Psoas muscle (tissue), 8 donors: ENCODE measurements around the gene EFEMP2. TPM values are rescaled to one million over a fixed set of nuclear protein-coding genes. Genes with fewer than 3 reads are reported as not detected.

Experiments
- ATAC-seq, 4 donors: fragments of 200-7000 bp; cut with Tn5 transposase; one replicate each; pipeline ENCODE4 v1.9.1; 2020; ENCODE audit warnings: moderate library complexity in 3 of 4, mild to moderate bottlenecking in 2 of 4
- DNase-seq, 2 donors: peaks; one replicate each; pipeline ENCODE4 v3.0.0-alpha.2; 2020
- H3K27ac ChIP-seq: fragments of 200-600 bp; one replicate; pipeline ENCODE4 v1.8.0; 2022
- H3K27me3 ChIP-seq, 3 donors: fragments of 200-600 bp in 1 of 3; one replicate each; pipeline versions ENCODE4 v1.6.1 to v1.8.0; 2013 to 2022; ENCODE audit warnings: low read length in 2 of 3, mild to moderate bottlenecking in 2 of 3, moderate library complexity in 1 of 3; ENCODE audit not compliant: insufficient read depth in 3 of 3
- H3K36me3 ChIP-seq, 2 donors: fragments of 200-600 bp in 1 of 2; one replicate each; pipeline versions ENCODE4 v1.6.1 to v1.8.0; 2013 to 2022; ENCODE audit warnings: low read depth in 1 of 2, mild to moderate bottlenecking in 1 of 2, moderate library complexity in 1 of 2; ENCODE audit not compliant: insufficient read depth in 1 of 2
- H3K4me1 ChIP-seq: fragments of 200-600 bp; one replicate; pipeline ENCODE4 v1.8.0; 2022
- H3K4me3 ChIP-seq: fragments of 200-600 bp; one replicate; pipeline ENCODE4 v1.8.0; 2022; ENCODE audit warnings: mild to moderate bottlenecking
- H3K9me3 ChIP-seq: fragments of 200-600 bp; one replicate; pipeline ENCODE4 v1.8.0; 2022
- CTCF ChIP-seq: fragments of 200-600 bp; IDR thresholded peaks from one replicate; pipeline ENCODE4 v1.8.0; 2022; ENCODE audit warnings: antibody characterized with exemption
- WGBS, 3 donors: extraction: QIAGEN DNeasy Blood & Tissue Kit; methylation state at CpG; one replicate each; pipeline versions ENCODE4 v1.1.6 to v1.1.7; 2013; 5-methylcytosine and 5-hydroxymethylcytosine counted together
- intact Hi-C, 2 donors: fragments of 100-400 bp; cut with DNase I; formaldehyde crosslinking; loops; one replicate each; pipeline versions ENCODE4 v1.11.0 to v1.14.2; 2022
- long read RNA-seq, 2 donors: library from polyadenylated mRNA; unstranded; transcript quantifications; one replicate each; pipeline ENCODE4 v2.0.0, GENCODE V29; 2021
- polyA plus RNA-seq, 3 donors: library from polyadenylated mRNA; stranded (reverse); fragments of 200-250 nt; gene quantifications; one replicate each; pipeline ENCODE4 v1.2.3, GENCODE V29; 2013
- total RNA-seq, 4 donors: library from RNA; stranded (reverse); fragmentation: NEBNext Ultra II Directional in 2 of 4; extraction: Animal tissue kit (Norgen Biotek cat#: 25700) in 2 of 4; gene quantifications; one replicate each; pipeline versions ENCODE4 v1.2.1 to v1.2.4, GENCODE V29; 2021 to 2023
- donor health status: healthy with polysubstance abuse.
- donor health status: DM: no; HTN: no; CAD: no; lungs with moderate emphysema.
- donor health status: Bipolar disorder and iron deficiency.
- donor health status: healthy.
- donor health status: DM: yes; HTN: yes; CAD: no.
- donor health status: DM: no; HTN: no; CAD: no.
- donor health status: DM: no; HTN: no; CAD: no.
- donor health status: DM: yes; HTN: yes; CAD: no.

EFEMP2 gene
- total RNA-seq = 10 to 100 TPM; 20.8 to 46.6 (median 31.3) TPM
- polyA plus RNA-seq = 10 to 100 TPM; 14.8 to 20.8 (median 18.5) TPM
- long read RNA-seq, donor 1, transcript EFEMP2-201 (11 exons, 2,034 nt) = major isoform, 18 of 44 reads
- long read RNA-seq, donor 1, partial matches to known transcripts = 12 of 44 reads
- long read RNA-seq, donor 1, other reads (novel, unspliced or antisense) = 10 of 44 reads
- long read RNA-seq, donor 2, transcript EFEMP2-201 (11 exons, 2,034 nt) = major isoform, 28 of 64 reads
- long read RNA-seq, donor 2, partial matches to known transcripts = 17 of 64 reads
- long read RNA-seq, donor 2, other reads (novel, unspliced or antisense) = 15 of 64 reads

DNA sequence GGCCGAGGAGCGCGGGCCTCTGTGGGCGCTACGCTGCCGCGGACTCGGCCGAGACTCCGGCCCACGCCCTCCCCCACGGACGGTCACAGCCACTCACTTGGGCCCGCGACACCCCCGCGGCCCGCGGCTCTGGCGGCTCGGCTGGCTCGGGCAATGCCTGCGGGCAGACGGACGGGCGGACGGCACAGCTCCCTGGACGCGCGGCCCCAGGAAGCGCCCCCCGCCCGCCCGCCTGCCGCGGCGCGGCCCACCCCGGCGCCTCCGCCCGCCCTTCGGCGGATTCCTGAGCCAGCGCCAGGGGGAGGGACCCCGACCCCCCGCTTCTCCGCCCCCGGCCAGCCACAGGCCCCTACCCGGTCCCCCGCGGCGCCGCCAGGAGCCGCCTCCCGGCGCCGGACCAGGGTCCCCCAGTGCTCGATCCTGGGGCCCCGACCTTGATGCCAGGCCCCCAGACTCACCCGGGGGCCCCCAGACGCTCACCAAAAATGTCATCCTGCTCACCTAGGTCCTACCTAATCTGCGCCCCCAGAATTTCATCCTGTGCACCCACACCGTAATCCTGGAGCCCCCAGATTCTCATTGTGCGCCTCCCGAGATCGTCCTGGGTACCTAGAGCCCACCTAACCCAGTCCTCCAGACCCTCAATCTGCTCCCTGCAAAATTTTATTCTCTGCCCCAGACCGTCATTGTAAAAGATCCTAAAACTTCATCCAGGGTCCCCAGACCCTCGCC, at the start of gene EFEMP2:
EFEMP2 (minus strand) TSS at position 215 of the 732 bp plus-strand sequence. CDS start 446 bp downstream, outside the sequence.
- H3K4me3 ChIP-seq = peak within 1 kb of the TSS; percentile 75
- no peaks in the 10 kb centered on the region for H3K9me3 ChIP-seq
- peaks cover 0 to 29% of the 10 kb centered on the region in 2 donors for H3K36me3 ChIP-seq
- 1 to 2% (median 1%) methylated on average over 20 to 69 of the region's 69 CpGs for WGBS, 3 donors
- ATAC-seq (peak; percentile 4 to 25 (median 12)), DNase-seq (peak; percentile 55 to 72)
- H3K27ac ChIP-seq = peak within 1 kb of the TSS; percentile 81
- peaks cover 12% of the 10 kb centered on the region for H3K4me1 ChIP-seq
- intact Hi-C loops = no loop called here
- no peaks in the 10 kb centered on the region for H3K27me3 ChIP-seq
- TF ChIP-seq CTCF = no peak

- ATAC-seq (no peak), DNase-seq (no peak)
- Histone ChIP-seq H3K4me1 (peaks cover 20% of the 10 kb centered on the region), H3K36me3 (peaks cover 0 to 39% of the 10 kb centered on the region in 2 donors), H3K27ac (no peak overlapping the region), H3K27me3 (no peaks in the 10 kb centered on the region), H3K9me3 (no peaks in the 10 kb centered on the region), H3K4me3 (no peak overlapping the region)
- intact Hi-C loops = loop anchor here in 1 of 2 donors (2.0 kb wide), 1 partner anchor 35 kb away; no protein-coding TSS in a partner anchor
- no peak for TF ChIP-seq CTCF
- 82 to 91% (median 91%) methylated on average over 7 to 10 of the region's 10 CpGs for WGBS, 3 donors
Measured at GRCh38 chr11:65921876-65922275, 49.3 kb upstream of the EFEMP2 start.

DNA sequence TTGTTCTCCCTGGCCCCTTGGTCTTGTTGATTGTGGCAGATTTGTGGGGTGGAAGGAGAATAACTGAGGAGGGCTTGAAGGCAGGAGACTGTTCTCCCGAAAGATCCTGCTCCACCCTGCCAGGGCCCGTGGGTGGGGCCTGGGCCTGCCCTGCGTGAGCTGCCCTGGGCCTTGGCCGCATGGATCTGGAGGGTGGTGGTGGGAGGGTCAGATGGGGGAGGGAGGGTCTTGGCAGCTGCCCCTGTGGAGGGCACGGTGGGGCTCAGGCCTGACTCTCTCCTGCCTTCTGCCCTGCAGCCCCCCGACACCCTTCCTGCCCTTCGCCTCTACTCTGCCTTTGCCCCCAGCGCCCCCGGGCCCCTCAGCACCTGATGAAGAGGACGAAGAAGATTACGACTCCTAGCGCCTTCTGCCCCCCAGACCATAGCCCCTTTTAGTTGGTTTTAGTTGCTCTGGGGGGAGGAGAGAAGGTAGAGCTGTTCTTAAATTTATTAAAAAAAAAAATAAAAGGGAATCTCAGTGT, 48.5 kb upstream of the EFEMP2 start:
- Histone ChIP-seq H3K4me1 (peaks cover 27% of the 10 kb centered on the region), H3K27ac (no peak overlapping the region), H3K4me3 (peak overlapping the region; percentile 98), H3K9me3 (no peaks in the 10 kb centered on the region), H3K27me3 (no peaks in the 10 kb centered on the region), H3K36me3 (peaks cover 0 to 41% of the 10 kb centered on the region in 2 donors)
- no peak for TF ChIP-seq CTCF
- 84 to 88% (median 87%) methylated on average over 10 to 12 of the region's 12 CpGs for WGBS, 3 donors
- intact Hi-C loops = loop anchor here in 1 of 2 donors (2.0 kb wide), 1 partner anchor 36 kb away; no protein-coding TSS in a partner anchor
- ATAC-seq = no peak
- no peak for DNase-seq

- H3K4me1 ChIP-seq = peaks cover 34% of the 10 kb centered on the region
- WGBS, 3 donors = 42 to 57% (median 51%) methylated on average over 15 of the region's 15 CpGs
- intact Hi-C loops = loop anchor here in 1 of 2 donors (2.0 kb wide), 1 partner anchor 36 kb away; no protein-coding TSS in a partner anchor
- H3K9me3 ChIP-seq = no peaks in the 10 kb centered on the region
- no peak for ATAC-seq
- no peak for DNase-seq
- no peak overlapping the region for H3K27ac ChIP-seq
- peaks cover 0 to 41% of the 10 kb centered on the region in 2 donors for H3K36me3 ChIP-seq
- no peak for TF ChIP-seq CTCF
- peak overlapping the region; percentile 98 for H3K4me3 ChIP-seq
- no peaks in the 10 kb centered on the region for H3K27me3 ChIP-seq
Measured at GRCh38 chr11:65920372-65920802, 47.8 kb upstream of the EFEMP2 start.
